ENCODE data around the gene IQGAP3.

IQGAP3 gene

DNA sequence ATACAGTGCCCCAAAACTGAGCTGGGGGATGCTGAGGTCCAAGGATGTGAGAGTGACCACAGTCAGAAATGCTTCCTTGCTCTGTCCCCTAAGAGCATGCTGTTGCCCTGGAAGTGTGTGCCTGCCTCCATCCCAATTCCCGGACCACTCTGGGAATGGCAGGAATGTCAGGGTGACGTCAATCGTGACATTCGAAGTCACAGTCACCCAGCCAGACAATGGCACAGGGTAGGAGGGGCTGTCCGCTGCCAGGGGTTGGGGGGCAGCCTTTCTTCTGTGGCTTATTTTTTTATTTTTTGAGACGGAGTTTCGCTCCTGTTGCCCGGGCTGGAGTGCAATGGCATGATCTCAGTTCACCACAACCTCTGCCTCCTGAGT lies 94.1 kb downstream of the IQGAP3 start:
- DNase-seq: no peak
- Mint-ChIP-seq H3K4me3 (no peak overlapping the region), H3K27me3 (no peaks in the 10 kb centered on the region), H3K27ac (peak overlapping the region; percentile 73), H3K36me3 (ENCODE audit: low read depth) (peaks cover 100% of the 10 kb centered on the region), H3K9me3 (no peaks in the 10 kb centered on the region), H3K4me1 (ENCODE audit: low read depth) (peaks cover 60% of the 10 kb centered on the region)

DNA sequence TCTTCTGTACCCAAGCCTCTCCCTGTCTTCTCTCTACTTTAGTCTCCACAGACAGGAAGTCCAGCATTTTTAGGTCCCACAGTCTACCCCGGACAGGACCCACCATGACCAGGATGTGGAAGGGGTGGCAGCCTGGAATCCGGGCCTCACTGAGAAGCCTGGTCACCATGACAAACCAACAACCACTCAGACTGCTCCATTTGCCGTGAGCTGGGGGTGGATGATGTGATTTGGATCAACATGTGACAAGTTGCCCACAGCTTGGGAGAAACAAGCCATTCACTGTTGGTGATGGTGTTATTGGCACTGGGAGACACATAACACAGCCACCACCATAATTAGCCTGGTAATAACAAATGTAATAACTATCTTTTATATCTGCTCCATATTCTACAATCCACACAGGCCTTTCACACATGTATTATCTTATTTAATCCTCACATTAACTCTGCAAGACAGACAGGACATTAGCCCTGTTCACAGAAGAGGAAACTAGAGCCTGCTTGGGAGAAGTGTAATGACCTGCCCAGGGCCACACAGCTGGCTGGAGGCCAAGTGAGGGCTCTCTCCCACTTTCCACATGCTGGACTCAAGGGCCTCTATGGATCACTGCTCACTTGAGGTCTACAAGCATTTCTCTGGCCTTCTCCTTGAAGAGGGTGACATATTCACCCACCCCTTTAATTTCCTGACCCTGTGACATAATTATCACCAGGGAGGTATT lies 94.7 kb downstream of the IQGAP3 start:
- H3K36me3 Mint-ChIP-seq (ENCODE audit: low read depth): peaks cover 100% of the 10 kb centered on the region
- no peak for DNase-seq

GRCh38 chr1:156476501-156477298 lies 95.7 kb downstream of the IQGAP3 start:
- no peaks in the 10 kb centered on the region for H3K9me3 Mint-ChIP-seq
- H3K4me1 Mint-ChIP-seq (ENCODE audit: low read depth): peaks cover 45% of the 10 kb centered on the region
- peaks cover 96% of the 10 kb centered on the region for H3K36me3 Mint-ChIP-seq (ENCODE audit: low read depth)
- no peaks in the 10 kb centered on the region for H3K27me3 Mint-ChIP-seq
- no peak for DNase-seq
- peak overlapping the region; percentile 73 for H3K27ac Mint-ChIP-seq
- no peak overlapping the region for H3K4me3 Mint-ChIP-seq

More for the DNA sequence above, 94.7 kb downstream of the IQGAP3 start:
- Mint-ChIP-seq H3K27me3 (no peaks in the 10 kb centered on the region), H3K9me3 (no peaks in the 10 kb centered on the region), H3K4me3 (no peak overlapping the region), H3K27ac (peak overlapping the region; percentile 73), H3K4me1 (ENCODE audit: low read depth) (peaks cover 55% of the 10 kb centered on the region)

DNA sequence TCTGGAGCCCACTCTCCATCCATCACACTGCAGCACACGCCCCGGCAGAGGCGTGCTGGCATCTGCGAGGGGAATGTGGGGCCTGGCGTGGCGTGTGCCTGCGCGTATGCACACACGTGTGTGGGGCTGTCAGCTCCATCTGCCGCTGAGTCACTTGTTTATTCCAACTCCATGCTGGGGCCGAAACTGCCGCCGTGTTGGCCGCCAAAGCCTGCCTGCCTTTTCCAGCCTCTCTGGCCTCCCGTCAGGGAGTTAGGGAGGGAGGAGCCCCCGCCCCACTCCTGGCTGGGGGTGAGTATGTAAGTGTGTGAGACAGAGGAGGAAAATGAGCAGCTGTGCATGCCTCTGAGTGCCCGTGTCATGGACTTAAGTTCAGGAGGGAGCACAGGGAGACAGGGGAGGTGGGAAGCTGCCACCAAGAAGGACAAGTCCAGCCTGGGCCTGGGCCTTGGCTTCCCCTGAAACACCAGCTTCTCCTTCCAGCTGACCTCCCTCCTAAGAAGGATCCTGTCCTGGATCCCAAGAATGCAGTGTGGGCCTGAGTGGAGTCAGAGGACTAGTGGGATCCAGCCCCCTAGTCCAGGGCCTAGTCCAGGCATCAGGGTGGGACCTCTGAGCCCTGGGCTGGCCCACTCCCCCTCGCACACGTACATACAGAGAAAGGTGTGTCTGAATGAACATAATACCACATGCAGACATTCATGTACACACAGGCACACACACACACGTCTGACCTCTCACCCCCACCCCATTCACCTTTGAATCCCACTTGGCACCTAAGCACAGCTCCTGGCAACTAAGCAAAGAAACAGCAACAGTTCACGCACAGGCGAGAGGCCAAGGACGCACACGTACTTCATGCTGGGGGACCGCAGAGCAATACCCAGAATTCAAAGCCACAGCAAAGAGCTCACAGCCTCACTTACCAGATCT lies 96.5 kb downstream of the IQGAP3 start:
- Mint-ChIP-seq H3K9me3 (no peaks in the 10 kb centered on the region), H3K4me1 (ENCODE audit: low read depth) (peaks cover 36% of the 10 kb centered on the region), H3K27ac (peak overlapping the region; percentile 73), H3K36me3 (ENCODE audit: low read depth) (peaks cover 94% of the 10 kb centered on the region), H3K4me3 (no peak overlapping the region), H3K27me3 (no peaks in the 10 kb centered on the region)
- DNase-seq: no peak
